GM18907 (cell line): ENCODE data around the gene DOK7.
"Not testable (repeated sequence)": the region's sequence is repeated elsewhere in the genome, so short reads cannot be mapped to it uniquely, and the experiment has no call there.

Experiments
- ATAC-seq: cut with Tn5 transposase; IDR thresholded peaks from one replicate; pipeline ENCODE4 v1.9.1; 2021; ENCODE audit warnings: mild to moderate bottlenecking, moderate library complexity; ENCODE audit not compliant: unreplicated experiment

The DOK7 gene

GRCh38 chr4:3501126-3501824 is 38.2 kb downstream of the DOK7 start:
- no peak for ATAC-seq

GRCh38 chr4:3501825-3502425 is 38.8 kb downstream of the DOK7 start:
- no peak for ATAC-seq

GRCh38 chr4:3502941-3503936 is 40.1 kb downstream of the DOK7 start:
- no peak for ATAC-seq

- no peak for ATAC-seq
Measured at GRCh38 chr4:3505231-3505630, 42.1 kb downstream of the DOK7 start.

- no peak for ATAC-seq
Measured at GRCh38 chr4:3508542-3508941, 45.4 kb downstream of the DOK7 start.

GRCh38 chr4:3510481-3510880 is 47.4 kb downstream of the DOK7 start:
- no peak for ATAC-seq

- no peak for ATAC-seq
Measured at GRCh38 chr4:3511187-3511586, 48.1 kb downstream of the DOK7 start.

- ATAC-seq: not testable (repeated sequence)
Measured at GRCh38 chr4:3511601-3512000, 48.5 kb downstream of the DOK7 start.

- no peak for ATAC-seq
Measured at GRCh38 chr4:3512279-3512678, 49.2 kb downstream of the DOK7 start.

- no peak for ATAC-seq
Measured at GRCh38 chr4:3512719-3513118, 49.6 kb downstream of the DOK7 start.

- no peak for ATAC-seq
Measured at GRCh38 chr4:3513807-3514206, 50.7 kb downstream of the DOK7 start.

GRCh38 chr4:3514221-3514780 is 51.2 kb downstream of the DOK7 start:
- no peak for ATAC-seq

- no peak for ATAC-seq
Measured at GRCh38 chr4:3514806-3515501, 51.8 kb downstream of the DOK7 start.

GRCh38 chr4:3515646-3516045 is 52.5 kb downstream of the DOK7 start:
- ATAC-seq: no peak

- ATAC-seq: no peak
Measured at GRCh38 chr4:3516061-3516835, 53.1 kb downstream of the DOK7 start.

- no peak for ATAC-seq
Measured at GRCh38 chr4:3516836-3517730, 54.0 kb downstream of the DOK7 start.

- no peak for ATAC-seq
Measured at GRCh38 chr4:3517731-3518510, 54.8 kb downstream of the DOK7 start.

GRCh38 chr4:3518511-3518880 is 55.4 kb downstream of the DOK7 start:
- no peak for ATAC-seq
